Caco-2 (cell line): ENCODE data around the gene CFAP47. TPM values are rescaled to one million over a fixed set of nuclear protein-coding genes. Genes with fewer than 3 reads are reported as not detected.

ENCODE experiments used
- BruUV-seq: library from RNA; stranded (reverse); fragments of 400-500 nt; replicated peaks from 2 replicates; lab custom pipeline; 2021; lab: Mats Ljungman, UMichigan
- CTCF ChIA-PET: fragments of 300-600 bp; sonication (Branson Sonifier 250); formaldehyde crosslinking; loops from one replicate; lab custom pipeline; 2022; ENCODE audit warnings: antibody characterized with exemption; lab: Charles Lee
- POLR2A ChIA-PET: fragments of 300-600 bp; sonication (Branson Sonifier 250); formaldehyde crosslinking; loops from one replicate; lab custom pipeline; 2022; ENCODE audit warnings: antibody characterized with exemption; lab: Charles Lee
- DNase-seq, 2 experiments: peaks; one replicate each; pipeline versions ENCODE4 v3.0.0 to v3.0.0-alpha.2; 2020 to 2022
- H3K27me3 ChIP-seq: replicated peaks from 2 replicates; pipeline ENCODE4 v1.6.0; 2011; ENCODE audit warnings: low read length; ENCODE audit not compliant: control insufficient read depth, insufficient read depth
- H3K36me3 ChIP-seq: 2 replicates; pipeline ENCODE4 v1.5.1; 2011; ENCODE audit warnings: low read length; ENCODE audit not compliant: control insufficient read depth, insufficient read depth
- H3K4me1 ChIP-seq: fragments of 250-450 bp; sonication (Bioruptor Pico); 2 replicates; pipeline ENCODE4 v1.5.1; 2020; ENCODE audit warnings: mild to moderate bottlenecking
- H3K4me3 ChIP-seq: 2 replicates; pipeline ENCODE4 v1.5.1; 2011; ENCODE audit warnings: low read depth, mild to moderate bottlenecking, control low read depth, low read length
- H3K9me3 ChIP-seq: fragments of 250-450 bp; sonication (Bioruptor Pico); 2 replicates; pipeline ENCODE4 v1.5.1; 2020; ENCODE audit warnings: mild to moderate bottlenecking, moderate library complexity
- H3K27ac Mint-ChIP-seq: one replicate; pipeline ENCODE4 v1.8.0; 2022; ENCODE audit warnings: mixed read lengths; ENCODE audit not compliant: unreplicated experiment
- H3K27me3 Mint-ChIP-seq: one replicate; pipeline ENCODE4 v1.8.0; 2022; ENCODE audit warnings: mixed read lengths; ENCODE audit not compliant: insufficient read depth, unreplicated experiment
- H3K36me3 Mint-ChIP-seq: one replicate; pipeline ENCODE4 v1.8.0; 2022; ENCODE audit warnings: mild to moderate bottlenecking, mixed read lengths; ENCODE audit not compliant: insufficient read depth, unreplicated experiment
- H3K4me1 Mint-ChIP-seq: one replicate; pipeline ENCODE4 v1.8.0; 2022; ENCODE audit warnings: low read depth, mixed read lengths; ENCODE audit not compliant: unreplicated experiment
- H3K4me3 Mint-ChIP-seq: one replicate; pipeline ENCODE4 v1.8.0; 2022; ENCODE audit warnings: mild to moderate bottlenecking, moderate library complexity, mixed read lengths; ENCODE audit not compliant: unreplicated experiment
- H3K9me3 Mint-ChIP-seq: one replicate; pipeline ENCODE4 v1.8.0; 2022; ENCODE audit warnings: mixed read lengths; ENCODE audit not compliant: unreplicated experiment
- intact Hi-C: fragments of 100-400 bp; cut with micrococcal nuclease; formaldehyde crosslinking; loops from one replicate; pipeline ENCODE4 v1.10.0; 2022; ENCODE audit not compliant: unreplicated experiment
- total RNA-seq: library from RNA; stranded (reverse); gene quantifications from 2 replicates; pipeline ENCODE4 v1.2.3, GENCODE V29; 2022
- TF ChIP-seq, protein P1 (sequence below), 2 experiments: fragments of 200-600 bp in 1 of 2; IDR thresholded peaks; 1 replicate in 1 of 2; 2 replicates in 1 of 2; pipeline versions ENCODE4 v1.5.1 to v1.8.0; 2011 to 2022; ENCODE audit warnings: antibody characterized with exemption in 1 of 2, control low read depth in 1 of 2, inconsistent platforms in 1 of 2, low read depth in 1 of 2, low read length in 1 of 2, mild to moderate bottlenecking in 1 of 2, moderate library complexity in 1 of 2; ENCODE audit not compliant: insufficient read depth in 1 of 2, severe bottlenecking in 1 of 2, unreplicated experiment in 1 of 2

CFAP47 gene
- total RNA-seq, 1 experiment from 2014 or later, result 0.16 TPM

DNA sequence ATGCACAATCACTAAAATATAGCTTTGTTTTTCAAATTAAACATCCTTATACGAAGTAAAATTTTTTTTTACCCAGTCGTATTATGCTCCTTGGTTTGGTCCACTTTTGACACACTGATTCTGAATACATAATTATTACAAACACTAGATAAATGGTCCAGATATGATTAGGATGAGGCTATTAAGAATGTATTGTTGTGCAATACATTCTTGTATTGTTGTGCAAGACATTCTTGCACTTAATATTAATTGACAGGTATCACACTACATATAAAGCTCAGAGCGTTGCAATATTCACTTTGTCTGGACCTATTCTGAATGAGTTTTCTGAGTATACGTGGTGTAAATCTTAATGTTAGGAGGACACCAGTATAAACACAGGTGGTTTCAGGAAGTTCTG, 464.0 kb downstream of the CFAP47 start:
- H3K4me1 Mint-ChIP-seq, result no peaks in the 10 kb centered on the region
- Histone ChIP-seq H3K36me3 (no peaks in the 10 kb centered on the region), H3K4me1 (no peaks in the 10 kb centered on the region), H3K27me3 (no peaks in the 10 kb centered on the region), H3K9me3 (no peaks in the 10 kb centered on the region), H3K4me3 (no peak overlapping the region)
- no peaks in the 10 kb centered on the region for H3K9me3 Mint-ChIP-seq
- H3K36me3 Mint-ChIP-seq, result no peaks in the 10 kb centered on the region
- TF ChIP-seq, protein P1, sequence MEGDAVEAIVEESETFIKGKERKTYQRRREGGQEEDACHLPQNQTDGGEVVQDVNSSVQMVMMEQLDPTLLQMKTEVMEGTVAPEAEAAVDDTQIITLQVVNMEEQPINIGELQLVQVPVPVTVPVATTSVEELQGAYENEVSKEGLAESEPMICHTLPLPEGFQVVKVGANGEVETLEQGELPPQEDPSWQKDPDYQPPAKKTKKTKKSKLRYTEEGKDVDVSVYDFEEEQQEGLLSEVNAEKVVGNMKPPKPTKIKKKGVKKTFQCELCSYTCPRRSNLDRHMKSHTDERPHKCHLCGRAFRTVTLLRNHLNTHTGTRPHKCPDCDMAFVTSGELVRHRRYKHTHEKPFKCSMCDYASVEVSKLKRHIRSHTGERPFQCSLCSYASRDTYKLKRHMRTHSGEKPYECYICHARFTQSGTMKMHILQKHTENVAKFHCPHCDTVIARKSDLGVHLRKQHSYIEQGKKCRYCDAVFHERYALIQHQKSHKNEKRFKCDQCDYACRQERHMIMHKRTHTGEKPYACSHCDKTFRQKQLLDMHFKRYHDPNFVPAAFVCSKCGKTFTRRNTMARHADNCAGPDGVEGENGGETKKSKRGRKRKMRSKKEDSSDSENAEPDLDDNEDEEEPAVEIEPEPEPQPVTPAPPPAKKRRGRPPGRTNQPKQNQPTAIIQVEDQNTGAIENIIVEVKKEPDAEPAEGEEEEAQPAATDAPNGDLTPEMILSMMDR (IDR thresholded peaks at IDR 0.05; ENCODE audit: insufficient read depth in 1 of 2, low read depth in 1 of 2, low read length in 1 of 2, severe bottlenecking in 1 of 2, unreplicated experiment in 1 of 2), result no peak
- BruUV-seq, result no TSS peak
- intact Hi-C loops, result no loop called here
- no peak overlapping the region for H3K27ac Mint-ChIP-seq
- ChIA-PET POLR2A (no interaction called here), CTCF (no interaction called here)
- no peaks in the 10 kb centered on the region for H3K27me3 Mint-ChIP-seq
- DNase-seq, result no peak
- H3K4me3 Mint-ChIP-seq, result no peak overlapping the region

GRCh38 chrX:36388901-36389300, 469.4 kb downstream of the CFAP47 start:
- no peaks in the 10 kb centered on the region for H3K27me3 ChIP-seq
- no peaks in the 10 kb centered on the region for H3K4me1 Mint-ChIP-seq
- TF ChIP-seq, protein P1 (IDR thresholded peaks at IDR 0.05; ENCODE audit: insufficient read depth in 1 of 2, low read depth in 1 of 2, low read length in 1 of 2, severe bottlenecking in 1 of 2, unreplicated experiment in 1 of 2), result no peak
- H3K9me3 Mint-ChIP-seq, result no peaks in the 10 kb centered on the region
- ChIA-PET CTCF (no interaction called here), POLR2A (no interaction called here)
- DNase-seq, result no peak
- no peaks in the 10 kb centered on the region for H3K4me1 ChIP-seq
- no peak overlapping the region for H3K4me3 ChIP-seq
- H3K27ac Mint-ChIP-seq, result no peak overlapping the region
- intact Hi-C loops, result no loop called here
- H3K4me3 Mint-ChIP-seq, result no peak overlapping the region
- H3K36me3 Mint-ChIP-seq, result no peaks in the 10 kb centered on the region
- H3K36me3 ChIP-seq, result no peaks in the 10 kb centered on the region
- no TSS peak for BruUV-seq
- peaks cover 3% of the 10 kb centered on the region for H3K27me3 Mint-ChIP-seq
- H3K9me3 ChIP-seq, result no peaks in the 10 kb centered on the region

DNA sequence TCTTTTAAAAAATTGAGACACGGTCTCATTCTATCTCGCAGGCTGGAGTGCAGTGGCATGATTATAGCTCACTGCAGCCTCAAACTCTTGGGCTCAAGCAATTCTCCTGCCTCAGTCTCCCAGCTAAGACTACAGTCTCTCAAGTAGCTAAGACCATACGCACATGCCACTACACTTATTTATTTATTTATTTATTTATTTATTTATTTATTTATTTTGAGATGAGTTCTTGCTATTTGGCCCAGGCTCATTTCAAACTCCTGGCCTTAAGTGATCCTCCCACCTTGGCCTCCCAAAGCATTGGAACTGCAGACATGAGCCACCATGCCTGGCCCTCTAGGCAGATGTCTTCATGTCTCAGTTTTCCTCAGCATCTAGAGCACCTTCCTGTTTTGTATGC, 482.2 kb downstream of the CFAP47 start:
- POLR2A ChIA-PET, result no interaction called here
- Mint-ChIP-seq H3K9me3 (no peaks in the 10 kb centered on the region), H3K27ac (no peak overlapping the region), H3K4me3 (no peak overlapping the region), H3K36me3 (no peaks in the 10 kb centered on the region), H3K27me3 (no peaks in the 10 kb centered on the region), H3K4me1 (no peaks in the 10 kb centered on the region)
- Histone ChIP-seq H3K4me3 (no peak overlapping the region), H3K27me3 (no peaks in the 10 kb centered on the region), H3K9me3 (no peaks in the 10 kb centered on the region), H3K36me3 (no peaks in the 10 kb centered on the region), H3K4me1 (no peaks in the 10 kb centered on the region)
- no peak for DNase-seq
- intact Hi-C loops, result no loop called here
- BruUV-seq, result no TSS peak
- TF ChIP-seq, protein P1 (IDR thresholded peaks at IDR 0.05; ENCODE audit: insufficient read depth in 1 of 2, low read depth in 1 of 2, low read length in 1 of 2, severe bottlenecking in 1 of 2, unreplicated experiment in 1 of 2), result no peak
- CTCF ChIA-PET, result no interaction called here
